NCI-H345 treated with DMSO at 0.1 percent for 48 hours (cell line): ENCODE data around the gene TPM2.

Experiments
- DNase-seq: peaks from one replicate; lab custom pipeline; 2025; ENCODE audit not compliant: unreplicated experiment; lab: John Stamatoyannopoulos, UW

The TPM2 gene

GRCh38 chr9:35696520-35697215 lies 6.9 kb upstream of the TPM2 start:
- DNase-seq: peak; percentile 21

- DNase-seq: no peak
Observed at GRCh38 chr9:35695943-35696401, 6.2 kb upstream of the TPM2 start.

- DNase-seq: no peak
Observed at GRCh38 chr9:35691757-35692301, 2.1 kb upstream of the TPM2 start.

GRCh38 chr9:35691334-35691650 lies 1.6 kb upstream of the TPM2 start:
- DNase-seq: no peak

GRCh38 chr9:35690614-35691333 lies 1.0 kb upstream of the TPM2 start:
- DNase-seq: peak; percentile 6

GRCh38 chr9:35690294-35690613 lies 529 bp upstream of the TPM2 start:
- no peak for DNase-seq

GRCh38 chr9:35688558-35689541 lies 875 bp downstream of the TPM2 start:
- no peak for DNase-seq

- no peak for DNase-seq
Observed at GRCh38 chr9:35687972-35688557, 1.7 kb downstream of the TPM2 start.

GRCh38 chr9:35687306-35687705 lies 2.4 kb downstream of the TPM2 start:
- no peak for DNase-seq

- DNase-seq: no peak
Observed at GRCh38 chr9:35686222-35687203, 3.2 kb downstream of the TPM2 start.

GRCh38 chr9:35685506-35685905 lies 4.2 kb downstream of the TPM2 start:
- no peak for DNase-seq

- DNase-seq: no peak
Observed at GRCh38 chr9:35684921-35685320, 4.8 kb downstream of the TPM2 start.

GRCh38 chr9:35683323-35683722 lies 6.4 kb downstream of the TPM2 start:
- no peak for DNase-seq

GRCh38 chr9:35682520-35683315 lies 7.0 kb downstream of the TPM2 start:
- DNase-seq: no peak

GRCh38 chr9:35682051-35682450 lies 7.7 kb downstream of the TPM2 start:
- DNase-seq: no peak

- no peak for DNase-seq
Observed at GRCh38 chr9:35681341-35682002, 8.3 kb downstream of the TPM2 start.

- DNase-seq: no peak
Observed at GRCh38 chr9:35680331-35681105, 9.2 kb downstream of the TPM2 start.
